Nephron progenitor cell (in vitro differentiated cells): ENCODE data around the gene SAP30L.

Experiments used
- DNase-seq: peaks from one replicate; pipeline ENCODE4 v3.0.0; 2021
- H3K27ac Mint-ChIP-seq: 2 replicates; pipeline ENCODE4 v1.8.0; 2021; ENCODE audit warnings: mild to moderate bottlenecking, moderate library complexity, mixed read lengths
- H3K27me3 Mint-ChIP-seq: 2 replicates; pipeline ENCODE4 v1.8.0; 2021; ENCODE audit warnings: mild to moderate bottlenecking, low read depth, mixed read lengths; ENCODE audit not compliant: poor library complexity
- H3K36me3 Mint-ChIP-seq: 2 replicates; pipeline ENCODE4 v1.8.0; 2021; ENCODE audit warnings: low read depth, mixed read lengths
- H3K4me1 Mint-ChIP-seq: 2 replicates; pipeline ENCODE4 v1.8.0; 2021; ENCODE audit warnings: mixed read lengths
- H3K4me3 Mint-ChIP-seq: 2 replicates; pipeline ENCODE4 v1.8.0; 2021; ENCODE audit warnings: mild to moderate bottlenecking, moderate library complexity, mixed read lengths
- H3K9me3 Mint-ChIP-seq: 2 replicates; pipeline ENCODE4 v1.8.0; 2021; ENCODE audit warnings: mild to moderate bottlenecking, moderate library complexity, mixed read lengths
- TF ChIP-seq, protein P1 (sequence below): fragments of 200-600 bp; sonication (generic); IDR thresholded peaks from 2 replicates; pipeline ENCODE4 v1.5.0; 2021; ENCODE audit warnings: antibody characterized with exemption

SAP30L gene

DNA sequence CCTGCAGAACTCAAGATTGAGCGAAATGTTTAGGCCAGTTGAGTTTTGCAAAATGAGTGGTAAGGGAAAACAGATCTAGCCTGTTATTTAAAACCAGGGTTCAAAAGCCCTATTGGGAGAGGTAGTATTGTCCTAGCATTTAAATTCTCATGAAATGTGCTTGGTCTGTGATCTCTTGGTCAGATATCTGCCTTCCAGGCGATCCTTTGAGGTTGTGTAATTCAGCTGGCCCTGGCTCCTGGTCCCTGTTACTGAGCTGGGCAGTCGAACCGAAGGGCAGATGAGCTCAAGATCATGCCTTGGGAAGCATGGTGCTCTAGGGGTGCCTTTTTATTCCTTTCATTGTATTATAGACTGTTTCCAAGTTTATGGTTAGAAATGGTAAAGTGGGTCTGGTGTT, 14.4 kb downstream of the SAP30L start:
- H3K4me1 Mint-ChIP-seq, result peaks cover 21% of the 10 kb centered on the region
- H3K9me3 Mint-ChIP-seq, result no peaks in the 10 kb centered on the region
- H3K27ac Mint-ChIP-seq, result no peak overlapping the region
- H3K4me3 Mint-ChIP-seq, result no peak overlapping the region
- peaks cover 3% of the 10 kb centered on the region for H3K27me3 Mint-ChIP-seq
- TF ChIP-seq, protein P1, sequence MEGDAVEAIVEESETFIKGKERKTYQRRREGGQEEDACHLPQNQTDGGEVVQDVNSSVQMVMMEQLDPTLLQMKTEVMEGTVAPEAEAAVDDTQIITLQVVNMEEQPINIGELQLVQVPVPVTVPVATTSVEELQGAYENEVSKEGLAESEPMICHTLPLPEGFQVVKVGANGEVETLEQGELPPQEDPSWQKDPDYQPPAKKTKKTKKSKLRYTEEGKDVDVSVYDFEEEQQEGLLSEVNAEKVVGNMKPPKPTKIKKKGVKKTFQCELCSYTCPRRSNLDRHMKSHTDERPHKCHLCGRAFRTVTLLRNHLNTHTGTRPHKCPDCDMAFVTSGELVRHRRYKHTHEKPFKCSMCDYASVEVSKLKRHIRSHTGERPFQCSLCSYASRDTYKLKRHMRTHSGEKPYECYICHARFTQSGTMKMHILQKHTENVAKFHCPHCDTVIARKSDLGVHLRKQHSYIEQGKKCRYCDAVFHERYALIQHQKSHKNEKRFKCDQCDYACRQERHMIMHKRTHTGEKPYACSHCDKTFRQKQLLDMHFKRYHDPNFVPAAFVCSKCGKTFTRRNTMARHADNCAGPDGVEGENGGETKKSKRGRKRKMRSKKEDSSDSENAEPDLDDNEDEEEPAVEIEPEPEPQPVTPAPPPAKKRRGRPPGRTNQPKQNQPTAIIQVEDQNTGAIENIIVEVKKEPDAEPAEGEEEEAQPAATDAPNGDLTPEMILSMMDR, result no peak
- H3K36me3 Mint-ChIP-seq, result peaks cover 28% of the 10 kb centered on the region
- no peak for DNase-seq

DNA sequence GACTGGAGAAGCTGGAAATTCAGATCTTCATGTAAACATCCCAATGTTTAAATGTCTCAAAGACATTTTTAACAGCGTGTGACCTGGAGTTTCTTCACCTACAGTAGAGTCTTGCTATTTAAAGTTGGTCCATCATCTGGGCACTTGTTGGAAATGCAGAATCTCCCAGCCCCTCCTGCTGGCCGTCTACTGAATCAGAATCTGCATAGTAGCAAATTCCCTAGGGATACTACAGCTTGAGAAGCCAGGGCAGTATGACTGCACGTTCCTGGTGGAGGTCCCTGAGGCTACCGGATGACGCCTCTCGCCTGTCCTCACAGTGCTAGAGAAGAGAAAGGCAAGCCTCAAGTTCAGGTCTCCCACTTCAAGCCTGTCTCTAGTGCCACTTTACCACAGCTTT, 15.7 kb downstream of the SAP30L start:
- DNase-seq, result no peak
- peaks cover 17% of the 10 kb centered on the region for H3K36me3 Mint-ChIP-seq
- H3K27me3 Mint-ChIP-seq, result peaks cover 15% of the 10 kb centered on the region
- H3K9me3 Mint-ChIP-seq, result no peaks in the 10 kb centered on the region
- H3K4me3 Mint-ChIP-seq, result no peak overlapping the region
- peaks cover 21% of the 10 kb centered on the region for H3K4me1 Mint-ChIP-seq
- H3K27ac Mint-ChIP-seq, result no peak overlapping the region
- TF ChIP-seq, protein P1, result no peak

DNA sequence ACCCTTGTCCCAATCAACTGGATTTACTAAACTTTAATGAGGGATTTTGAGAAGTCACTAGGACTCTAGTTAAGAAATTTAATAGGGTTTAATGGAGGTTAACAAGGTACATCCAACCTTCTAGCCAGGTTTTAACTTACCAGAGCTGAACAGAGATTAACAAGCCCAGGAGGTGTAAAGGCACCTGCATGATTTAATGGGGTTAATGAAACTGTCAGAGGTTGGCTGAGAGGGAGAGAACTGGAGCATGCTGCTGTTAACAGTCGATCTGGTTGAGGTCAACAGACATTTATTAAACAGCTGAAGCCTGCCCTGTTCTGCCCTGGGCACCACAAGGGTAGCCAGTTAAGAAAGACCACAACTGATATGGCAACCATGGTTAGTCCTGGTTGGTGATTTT, 18.6 kb downstream of the SAP30L start:
- H3K27ac Mint-ChIP-seq, result no peak overlapping the region
- no peaks in the 10 kb centered on the region for H3K9me3 Mint-ChIP-seq
- no peak for DNase-seq
- H3K36me3 Mint-ChIP-seq, result no peaks in the 10 kb centered on the region
- H3K27me3 Mint-ChIP-seq, result peaks cover 39% of the 10 kb centered on the region
- TF ChIP-seq, protein P1, result no peak
- H3K4me1 Mint-ChIP-seq, result peaks cover 27% of the 10 kb centered on the region
- H3K4me3 Mint-ChIP-seq, result no peak overlapping the region

DNA sequence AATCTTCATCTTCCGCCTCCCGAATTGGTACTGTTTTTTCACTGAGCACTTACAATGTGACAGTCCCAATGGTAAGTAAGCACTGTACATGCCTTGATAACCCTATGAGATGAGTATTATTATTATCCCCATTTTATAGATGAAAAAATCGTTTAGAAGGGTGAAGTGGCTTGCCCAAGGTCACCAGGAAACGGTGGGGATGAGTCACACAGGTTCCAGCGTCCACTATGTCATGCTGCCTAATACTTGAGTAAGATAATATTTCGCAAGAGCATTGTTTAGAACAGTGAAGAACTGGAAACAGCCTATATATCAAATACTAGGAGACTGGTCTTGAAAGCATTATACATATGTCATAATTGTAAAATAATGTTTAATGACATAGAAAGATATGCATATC, 19.4 kb downstream of the SAP30L start:
- Mint-ChIP-seq H3K36me3 (no peaks in the 10 kb centered on the region), H3K27me3 (peaks cover 44% of the 10 kb centered on the region), H3K4me3 (no peak overlapping the region), H3K27ac (no peak overlapping the region), H3K9me3 (no peaks in the 10 kb centered on the region), H3K4me1 (peaks cover 27% of the 10 kb centered on the region)
- TF ChIP-seq, protein P1, result no peak
- no peak for DNase-seq

DNA sequence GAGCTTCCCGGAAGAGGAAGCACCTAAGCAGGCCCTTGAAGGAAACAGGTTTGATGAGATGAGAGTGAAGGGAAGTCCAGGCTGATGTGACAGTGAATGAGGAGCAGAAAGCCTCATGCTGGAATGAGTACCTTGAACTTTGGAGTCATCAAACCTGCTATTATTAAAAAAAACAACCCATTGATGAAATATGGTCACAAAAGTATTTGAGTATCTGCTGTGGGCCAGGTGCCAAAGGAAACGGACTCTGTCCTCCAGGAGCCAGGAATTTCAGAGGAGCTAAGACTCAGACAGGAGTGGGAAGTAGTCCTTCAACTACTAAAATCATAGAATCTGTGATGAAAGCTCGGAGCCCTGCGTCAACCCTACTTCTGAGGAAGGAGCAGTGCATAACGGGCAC, 20.4 kb downstream of the SAP30L start:
- no peak overlapping the region for H3K27ac Mint-ChIP-seq
- peaks cover 27% of the 10 kb centered on the region for H3K4me1 Mint-ChIP-seq
- no peaks in the 10 kb centered on the region for H3K9me3 Mint-ChIP-seq
- H3K36me3 Mint-ChIP-seq, result no peaks in the 10 kb centered on the region
- no peak for DNase-seq
- TF ChIP-seq, protein P1, result no peak
- H3K4me3 Mint-ChIP-seq, result no peak overlapping the region
- H3K27me3 Mint-ChIP-seq, result peaks cover 54% of the 10 kb centered on the region

DNA sequence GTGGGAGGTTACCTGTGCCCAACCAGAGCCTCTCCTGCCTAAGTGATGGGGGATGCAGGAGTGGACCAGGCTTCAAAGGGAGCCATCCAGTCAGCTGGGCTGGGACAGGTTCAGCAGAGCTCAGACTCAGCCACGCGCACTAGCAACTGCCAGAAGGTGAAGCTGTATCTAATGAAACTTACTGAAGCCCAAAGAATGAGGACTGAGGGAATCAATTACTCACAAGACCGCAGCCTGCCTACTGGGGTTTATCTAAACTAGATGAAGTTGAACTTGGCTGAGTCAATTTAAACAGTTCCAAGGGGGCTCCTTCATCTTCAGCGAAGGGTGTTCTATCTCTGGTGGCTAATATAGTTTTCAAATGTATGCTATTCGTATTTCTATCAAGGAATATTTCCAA, 20.9 kb downstream of the SAP30L start:
- TF ChIP-seq, protein P1, result no peak
- Mint-ChIP-seq H3K27ac (no peak overlapping the region), H3K27me3 (peaks cover 59% of the 10 kb centered on the region), H3K9me3 (no peaks in the 10 kb centered on the region), H3K4me1 (peaks cover 23% of the 10 kb centered on the region), H3K36me3 (no peaks in the 10 kb centered on the region), H3K4me3 (no peak overlapping the region)
- no peak for DNase-seq
